ENCODE measurements around the gene MEN1.

Gene MEN1

GRCh38 chr11:64778223-64778472 lies 32.2 kb downstream of the MEN1 start:
- no peak for DNase-seq

GRCh38 chr11:64777449-64778222 lies 32.7 kb downstream of the MEN1 start:
- DNase-seq, result peak; percentile 77

- DNase-seq, result no peak
Measured at GRCh38 chr11:64776875-64777274, 33.5 kb downstream of the MEN1 start.

GRCh38 chr11:64776425-64776824 lies 33.9 kb downstream of the MEN1 start:
- no peak for DNase-seq

GRCh38 chr11:64774144-64774543 lies 36.2 kb downstream of the MEN1 start:
- DNase-seq, result no peak

- DNase-seq, result no peak
Measured at GRCh38 chr11:64772303-64773018, 37.9 kb downstream of the MEN1 start.

- no peak for DNase-seq
Measured at GRCh38 chr11:64771861-64772260, 38.5 kb downstream of the MEN1 start.

- DNase-seq, result no peak
Measured at GRCh38 chr11:64770120-64770519, 40.2 kb downstream of the MEN1 start.

GRCh38 chr11:64769283-64769682 lies 41.1 kb downstream of the MEN1 start:
- no peak for DNase-seq

- DNase-seq, result no peak
Measured at GRCh38 chr11:64768300-64768694, 42.1 kb downstream of the MEN1 start.

- peak; percentile 51 for DNase-seq
Measured at GRCh38 chr11:64767344-64768299, 42.7 kb downstream of the MEN1 start.

GRCh38 chr11:64766881-64767280 lies 43.5 kb downstream of the MEN1 start:
- DNase-seq, result no peak

- DNase-seq, result no peak
Measured at GRCh38 chr11:64765851-64766665, 44.3 kb downstream of the MEN1 start.

GRCh38 chr11:64765291-64765850 lies 45.0 kb downstream of the MEN1 start:
- DNase-seq, result no peak

GRCh38 chr11:64764753-64765152 lies 45.6 kb downstream of the MEN1 start:
- no peak for DNase-seq

GRCh38 chr11:64764040-64764611 lies 46.2 kb downstream of the MEN1 start:
- no peak for DNase-seq

- DNase-seq, result no peak
Measured at GRCh38 chr11:64763526-64764039, 46.8 kb downstream of the MEN1 start.

GRCh38 chr11:64762674-64763525 lies 47.5 kb downstream of the MEN1 start:
- DNase-seq, result peak; percentile 67

- DNase-seq, result no peak
Measured at GRCh38 chr11:64762277-64762673, 48.1 kb downstream of the MEN1 start.

- DNase-seq, result no peak
Measured at GRCh38 chr11:64760759-64761420, 49.5 kb downstream of the MEN1 start.

Data from NCI-H146 (cell line).